HepG2 (cell line): ENCODE results near the gene NPHS1. TPM values are rescaled to one million over a fixed set of nuclear protein-coding genes. Genes with fewer than 3 reads are reported as not detected.
A peak's percentile ranks its signal among the peaks of the same experiment; 100 is the strongest.

Experiments used
- CBX1 ChIP-seq: IDR thresholded peaks from one replicate; pipeline ENCODE4 v1.6.1; 2016; ENCODE audit warnings: antibody characterized with exemption, low read depth
- IKZF4 ChIP-seq: sonication (generic); formaldehyde crosslinking; IDR thresholded peaks from 2 replicates; pipeline ENCODE4 v1.5.1; 2020; ENCODE audit warnings: borderline replicate concordance, mild to moderate bottlenecking, low read depth, missing genetic modification reagents; ENCODE audit errors: not compliant biosample characterization
- JUNB ChIP-seq: sonication (generic); formaldehyde crosslinking; IDR thresholded peaks from 2 replicates; pipeline ENCODE4 v1.8.0; 2022; ENCODE audit warnings: missing genetic modification reagents, mild to moderate bottlenecking, borderline replicate concordance
- MIER2 ChIP-seq: IDR thresholded peaks from 2 replicates; pipeline ENCODE4 v1.6.1; 2016; ENCODE audit warnings: missing biosample characterization, missing genetic modification reagents
- NFE2 ChIP-seq: sonication (generic); formaldehyde crosslinking; IDR thresholded peaks from 2 replicates; pipeline ENCODE4 v1.4.0; 2020; ENCODE audit warnings: missing genetic modification reagents
- NPAS2 ChIP-seq: sonication (generic); formaldehyde crosslinking; IDR thresholded peaks from 2 replicates; pipeline ENCODE4 v1.8.0; 2022; ENCODE audit warnings: mild to moderate bottlenecking, missing genetic modification reagents, borderline replicate concordance
- PHF20 ChIP-seq: sonication (generic); formaldehyde crosslinking; IDR thresholded peaks from 2 replicates; pipeline ENCODE4 v1.5.0; 2020; ENCODE audit warnings: mild to moderate bottlenecking, missing genetic modification reagents
- PITX1 ChIP-seq: sonication (generic); formaldehyde crosslinking; IDR thresholded peaks from 2 replicates; pipeline ENCODE4 v1.5.1; 2020; ENCODE audit warnings: mild to moderate bottlenecking, missing genetic modification reagents
- RARG ChIP-seq: sonication (generic); formaldehyde crosslinking; IDR thresholded peaks from 2 replicates; pipeline ENCODE4 v1.4.0; 2020; ENCODE audit warnings: low read depth, mild to moderate bottlenecking, missing genetic modification reagents
- RFX3 ChIP-seq: IDR thresholded peaks from 2 replicates; pipeline ENCODE4 v1.6.1; 2016; ENCODE audit warnings: missing biosample characterization, missing genetic modification reagents
- ZNF136 ChIP-seq: sonication (generic); formaldehyde crosslinking; IDR thresholded peaks from 2 replicates; pipeline ENCODE4 v1.8.1; 2022; ENCODE audit warnings: low read depth, mild to moderate bottlenecking, moderate library complexity, missing genetic modification reagents
- ZNF317 ChIP-seq: sonication (generic); formaldehyde crosslinking; IDR thresholded peaks from 2 replicates; pipeline ENCODE4 v1.5.0; 2020; ENCODE audit warnings: mild to moderate bottlenecking, missing genetic modification reagents
- ZNF629 ChIP-seq: sonication (generic); formaldehyde crosslinking; conservative IDR thresholded peaks from 2 replicates; pipeline ENCODE4 v1.5.0; 2020; ENCODE audit warnings: missing genetic modification reagents
- ZNF678 ChIP-seq: sonication (generic); formaldehyde crosslinking; IDR thresholded peaks from 2 replicates; pipeline ENCODE4 v1.4.0; 2020; ENCODE audit warnings: mild to moderate bottlenecking, missing genetic modification reagents
- ZNF709 ChIP-seq: sonication (generic); formaldehyde crosslinking; IDR thresholded peaks from 2 replicates; pipeline ENCODE4 v1.5.0; 2020; ENCODE audit warnings: mild to moderate bottlenecking, missing genetic modification reagents
- polyA plus RNA-seq, 8 experiments: library from polyadenylated mRNA; depleted of rRNA in 3 of 8; stranded (reverse) in 7 of 8; unstranded in 1 of 8; fragments of >200 nt; fragmentation: Illumina TruSeq in 4 of 8; extraction: Trizol in 4 of 8; gene quantifications; 2 replicates each; pipeline versions ENCODE4 v1.2.1 to v1.2.3, GENCODE V29; 2011 to 2016; ENCODE audit warnings: low read depth in 4 of 8, missing spikeins in 1 of 8, mixed read lengths in 1 of 8; ENCODE audit not compliant: insufficient read depth in 1 of 8
- total RNA-seq, 5 experiments: library from RNA; depleted of rRNA; stranded (reverse); fragments of >200 nt; fragmentation: Illumina TruSeq; extraction: Trizol; gene quantifications; 2 replicates each; pipeline ENCODE4 v1.2.3, GENCODE V29; 2016; ENCODE audit warnings: low read depth in 1 of 5
- TF ChIP-seq, protein P1 (sequence below): sonication (generic); formaldehyde crosslinking; IDR thresholded peaks from 2 replicates; pipeline ENCODE4 v1.4.0; 2020; ENCODE audit warnings: mild to moderate bottlenecking, missing genetic modification reagents
- TF ChIP-seq, protein P2 (sequence below): sonication (generic); formaldehyde crosslinking; IDR thresholded peaks from 2 replicates; pipeline ENCODE4 v1.4.0; 2020; ENCODE audit warnings: mild to moderate bottlenecking, missing genetic modification reagents, borderline replicate concordance
- TF ChIP-seq, protein P3 (sequence below), 2 experiments: fragments of 450-650 bp in 1 of 2; sonication (generic) in 1 of 2; formaldehyde crosslinking; IDR thresholded peaks; 2 replicates each; pipeline versions ENCODE4 v1.5.0 to v1.8.0; 2020 to 2022; ENCODE audit warnings: mild to moderate bottlenecking in 1 of 2, missing genetic modification reagents in 1 of 2

NPHS1 gene
- total and polyA plus RNA-seq, 2 of the 13 experiments (the other 11 are each of a cell fraction or from before 2014, with no cell fraction given) = not detected

DNA sequence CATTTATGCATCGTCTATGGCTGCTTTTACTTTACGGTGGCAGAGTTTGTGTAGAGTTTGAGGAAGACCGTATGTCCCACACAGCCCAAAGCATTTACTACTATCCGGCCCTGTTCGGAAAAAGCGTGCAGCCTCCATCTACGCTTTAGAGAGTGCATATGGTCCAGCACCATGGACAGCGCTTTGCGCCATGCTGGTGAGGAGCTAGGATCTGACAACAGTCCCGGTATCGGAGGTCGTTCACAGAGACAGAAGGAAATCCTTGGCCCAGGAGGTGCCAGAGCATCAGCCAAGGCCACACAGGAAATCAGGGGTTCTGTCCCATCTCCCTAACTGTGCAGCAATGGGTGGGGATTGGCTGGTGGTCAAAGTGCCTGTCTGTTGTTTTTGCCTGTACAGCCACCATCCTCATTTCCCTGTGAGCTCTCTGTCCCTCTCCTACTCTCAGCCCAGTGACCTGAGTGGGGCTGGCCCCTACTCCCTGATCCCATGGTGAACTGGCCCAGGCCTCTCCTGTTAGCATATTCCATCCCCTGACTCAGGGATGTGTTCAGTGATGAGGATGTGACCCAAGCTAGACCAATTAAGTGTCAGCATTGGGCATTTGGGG, 23.5 kb downstream of the NPHS1 start (continued):
- no peak for TF ChIP-seq CBX1
- TF ChIP-seq ZNF317 (CRISPR knock-in tag) = peak; percentile 76; the same call in 1 of the 2 replicates
- TF ChIP-seq NFE2 (CRISPR knock-in tag) = peak; percentile 45; the same call in 1 of the 2 replicates
- TF ChIP-seq, protein P1, sequence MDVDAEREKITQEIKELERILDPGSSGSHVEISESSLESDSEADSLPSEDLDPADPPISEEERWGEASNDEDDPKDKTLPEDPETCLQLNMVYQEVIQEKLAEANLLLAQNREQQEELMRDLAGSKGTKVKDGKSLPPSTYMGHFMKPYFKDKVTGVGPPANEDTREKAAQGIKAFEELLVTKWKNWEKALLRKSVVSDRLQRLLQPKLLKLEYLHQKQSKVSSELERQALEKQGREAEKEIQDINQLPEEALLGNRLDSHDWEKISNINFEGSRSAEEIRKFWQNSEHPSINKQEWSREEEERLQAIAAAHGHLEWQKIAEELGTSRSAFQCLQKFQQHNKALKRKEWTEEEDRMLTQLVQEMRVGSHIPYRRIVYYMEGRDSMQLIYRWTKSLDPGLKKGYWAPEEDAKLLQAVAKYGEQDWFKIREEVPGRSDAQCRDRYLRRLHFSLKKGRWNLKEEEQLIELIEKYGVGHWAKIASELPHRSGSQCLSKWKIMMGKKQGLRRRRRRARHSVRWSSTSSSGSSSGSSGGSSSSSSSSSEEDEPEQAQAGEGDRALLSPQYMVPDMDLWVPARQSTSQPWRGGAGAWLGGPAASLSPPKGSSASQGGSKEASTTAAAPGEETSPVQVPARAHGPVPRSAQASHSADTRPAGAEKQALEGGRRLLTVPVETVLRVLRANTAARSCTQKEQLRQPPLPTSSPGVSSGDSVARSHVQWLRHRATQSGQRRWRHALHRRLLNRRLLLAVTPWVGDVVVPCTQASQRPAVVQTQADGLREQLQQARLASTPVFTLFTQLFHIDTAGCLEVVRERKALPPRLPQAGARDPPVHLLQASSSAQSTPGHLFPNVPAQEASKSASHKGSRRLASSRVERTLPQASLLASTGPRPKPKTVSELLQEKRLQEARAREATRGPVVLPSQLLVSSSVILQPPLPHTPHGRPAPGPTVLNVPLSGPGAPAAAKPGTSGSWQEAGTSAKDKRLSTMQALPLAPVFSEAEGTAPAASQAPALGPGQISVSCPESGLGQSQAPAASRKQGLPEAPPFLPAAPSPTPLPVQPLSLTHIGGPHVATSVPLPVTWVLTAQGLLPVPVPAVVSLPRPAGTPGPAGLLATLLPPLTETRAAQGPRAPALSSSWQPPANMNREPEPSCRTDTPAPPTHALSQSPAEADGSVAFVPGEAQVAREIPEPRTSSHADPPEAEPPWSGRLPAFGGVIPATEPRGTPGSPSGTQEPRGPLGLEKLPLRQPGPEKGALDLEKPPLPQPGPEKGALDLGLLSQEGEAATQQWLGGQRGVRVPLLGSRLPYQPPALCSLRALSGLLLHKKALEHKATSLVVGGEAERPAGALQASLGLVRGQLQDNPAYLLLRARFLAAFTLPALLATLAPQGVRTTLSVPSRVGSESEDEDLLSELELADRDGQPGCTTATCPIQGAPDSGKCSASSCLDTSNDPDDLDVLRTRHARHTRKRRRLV = no peak; the same call in 1 of the 2 replicates
- no peak for TF ChIP-seq ZNF629
- peak; percentile 48; the same call in 1 of the 2 replicates for TF ChIP-seq RFX3 (CRISPR knock-in tag)
- peak; percentile 83 for TF ChIP-seq ZNF709 (CRISPR knock-in tag)
- TF ChIP-seq PHF20 (CRISPR knock-in tag) = 0 out of 2 replicates have a peak, but pooled peaks have one; percentile 43
- TF ChIP-seq, protein P2, sequence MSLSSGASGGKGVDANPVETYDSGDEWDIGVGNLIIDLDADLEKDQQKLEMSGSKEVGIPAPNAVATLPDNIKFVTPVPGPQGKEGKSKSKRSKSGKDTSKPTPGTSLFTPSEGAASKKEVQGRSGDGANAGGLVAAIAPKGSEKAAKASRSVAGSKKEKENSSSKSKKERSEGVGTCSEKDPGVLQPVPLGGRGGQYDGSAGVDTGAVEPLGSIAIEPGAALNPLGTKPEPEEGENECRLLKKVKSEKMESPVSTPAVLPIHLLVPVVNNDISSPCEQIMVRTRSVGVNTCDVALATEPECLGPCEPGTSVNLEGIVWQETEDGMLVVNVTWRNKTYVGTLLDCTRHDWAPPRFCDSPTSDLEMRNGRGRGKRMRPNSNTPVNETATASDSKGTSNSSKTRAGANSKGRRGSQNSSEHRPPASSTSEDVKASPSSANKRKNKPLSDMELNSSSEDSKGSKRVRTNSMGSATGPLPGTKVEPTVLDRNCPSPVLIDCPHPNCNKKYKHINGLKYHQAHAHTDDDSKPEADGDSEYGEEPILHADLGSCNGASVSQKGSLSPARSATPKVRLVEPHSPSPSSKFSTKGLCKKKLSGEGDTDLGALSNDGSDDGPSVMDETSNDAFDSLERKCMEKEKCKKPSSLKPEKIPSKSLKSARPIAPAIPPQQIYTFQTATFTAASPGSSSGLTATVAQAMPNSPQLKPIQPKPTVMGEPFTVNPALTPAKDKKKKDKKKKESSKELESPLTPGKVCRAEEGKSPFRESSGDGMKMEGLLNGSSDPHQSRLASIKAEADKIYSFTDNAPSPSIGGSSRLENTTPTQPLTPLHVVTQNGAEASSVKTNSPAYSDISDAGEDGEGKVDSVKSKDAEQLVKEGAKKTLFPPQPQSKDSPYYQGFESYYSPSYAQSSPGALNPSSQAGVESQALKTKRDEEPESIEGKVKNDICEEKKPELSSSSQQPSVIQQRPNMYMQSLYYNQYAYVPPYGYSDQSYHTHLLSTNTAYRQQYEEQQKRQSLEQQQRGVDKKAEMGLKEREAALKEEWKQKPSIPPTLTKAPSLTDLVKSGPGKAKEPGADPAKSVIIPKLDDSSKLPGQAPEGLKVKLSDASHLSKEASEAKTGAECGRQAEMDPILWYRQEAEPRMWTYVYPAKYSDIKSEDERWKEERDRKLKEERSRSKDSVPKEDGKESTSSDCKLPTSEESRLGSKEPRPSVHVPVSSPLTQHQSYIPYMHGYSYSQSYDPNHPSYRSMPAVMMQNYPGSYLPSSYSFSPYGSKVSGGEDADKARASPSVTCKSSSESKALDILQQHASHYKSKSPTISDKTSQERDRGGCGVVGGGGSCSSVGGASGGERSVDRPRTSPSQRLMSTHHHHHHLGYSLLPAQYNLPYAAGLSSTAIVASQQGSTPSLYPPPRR (CRISPR knock-in tag) = no peak
- TF ChIP-seq NPAS2 (CRISPR knock-in tag) = no peak
- peak; percentile 99 for TF ChIP-seq MIER2 (CRISPR knock-in tag)
- TF ChIP-seq PITX1 (CRISPR knock-in tag) = peak; percentile 63
- peak; percentile 63; the same call in 1 of the 2 replicates for TF ChIP-seq JUNB (CRISPR knock-in tag)
- peak; percentile 94 for TF ChIP-seq IKZF4 (CRISPR knock-in tag)
- TF ChIP-seq, protein P3, sequence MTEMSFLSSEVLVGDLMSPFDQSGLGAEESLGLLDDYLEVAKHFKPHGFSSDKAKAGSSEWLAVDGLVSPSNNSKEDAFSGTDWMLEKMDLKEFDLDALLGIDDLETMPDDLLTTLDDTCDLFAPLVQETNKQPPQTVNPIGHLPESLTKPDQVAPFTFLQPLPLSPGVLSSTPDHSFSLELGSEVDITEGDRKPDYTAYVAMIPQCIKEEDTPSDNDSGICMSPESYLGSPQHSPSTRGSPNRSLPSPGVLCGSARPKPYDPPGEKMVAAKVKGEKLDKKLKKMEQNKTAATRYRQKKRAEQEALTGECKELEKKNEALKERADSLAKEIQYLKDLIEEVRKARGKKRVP (CRISPR knock-in tag; IDR thresholded peaks at IDR 0.05) = peak in 1 of 2 experiments; percentile 58; a peak in 1 of 4 replicates
- TF ChIP-seq RARG = no peak
- TF ChIP-seq ZNF678 (CRISPR knock-in tag) = no peak
- TF ChIP-seq ZNF136 (CRISPR knock-in tag) = peak; percentile 57; the same call in 1 of the 2 replicates
